ENCODE data around the gene ARF6.

Gene ARF6
- 268 to 410 (median 285) reads per million in 3 donors for total RNA-seq

DNA sequence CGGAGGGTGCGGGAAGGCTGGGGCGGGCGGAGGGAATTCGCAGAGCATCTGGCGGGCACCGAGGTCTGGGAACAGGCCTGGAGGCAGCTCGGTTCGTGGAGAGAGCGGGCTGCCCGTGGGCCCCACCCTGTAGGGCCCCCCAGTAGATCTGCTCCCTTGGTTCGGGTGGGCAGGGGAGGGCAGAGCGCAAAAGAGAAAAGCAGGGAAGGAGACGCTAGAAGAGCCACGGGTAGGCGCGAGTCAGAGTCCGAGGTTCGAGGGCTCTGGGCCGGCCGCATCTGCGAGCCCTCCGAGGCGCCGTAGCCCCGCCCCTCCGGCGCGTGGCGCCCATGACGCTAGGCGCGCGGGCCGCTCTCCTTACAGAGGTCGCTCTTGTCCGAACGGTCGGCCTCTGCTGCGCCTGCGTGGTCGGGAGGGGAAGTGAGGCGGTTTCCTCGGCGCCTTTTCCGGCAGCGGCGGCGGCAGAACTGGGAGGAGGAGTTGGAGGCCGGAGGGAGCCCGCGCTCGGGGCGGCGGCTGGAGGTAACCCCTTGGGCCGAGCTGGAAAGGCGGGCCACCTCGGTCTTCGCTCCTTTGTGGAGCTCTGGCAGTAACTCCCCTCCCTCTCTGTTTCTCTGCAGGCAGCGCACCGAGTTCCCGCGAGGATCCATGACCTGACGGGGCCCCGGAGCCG is at the start of gene ARF6:
Gene ARF6, plus strand, starts transcription at position 447 of the 673 bp plus-strand sequence. CDS start 655 bp downstream, outside the sequence.
- peak within 1 kb of the TSS; percentile 95 for H3K4me3 ChIP-seq (ENCODE audit: insufficient read depth, low read depth, low read length, poor library complexity, severe bottlenecking)
- peaks cover 18% of the 10 kb centered on the region for H3K4me1 ChIP-seq (ENCODE audit: control insufficient read depth, insufficient read depth, low read length, poor library complexity, severe bottlenecking)
- no peaks in the 10 kb centered on the region for H3K9me3 ChIP-seq (ENCODE audit: control insufficient read depth, low read length)
- H3K27me3 ChIP-seq (replicated peaks; ENCODE audit: control insufficient read depth, insufficient read depth, low read length, poor library complexity, severe bottlenecking): no peaks in the 10 kb centered on the region
- peak within 1 kb of the TSS; percentile 99 for H3K27ac ChIP-seq (ENCODE audit: insufficient read depth, low read length, poor library complexity, severe bottlenecking)
- H3K36me3 ChIP-seq (ENCODE audit: control insufficient read depth, insufficient read depth, low read length): peaks cover 5% of the 10 kb centered on the region
- peak; percentile 88 to 94 (median 94) for DNase-seq

DNA sequence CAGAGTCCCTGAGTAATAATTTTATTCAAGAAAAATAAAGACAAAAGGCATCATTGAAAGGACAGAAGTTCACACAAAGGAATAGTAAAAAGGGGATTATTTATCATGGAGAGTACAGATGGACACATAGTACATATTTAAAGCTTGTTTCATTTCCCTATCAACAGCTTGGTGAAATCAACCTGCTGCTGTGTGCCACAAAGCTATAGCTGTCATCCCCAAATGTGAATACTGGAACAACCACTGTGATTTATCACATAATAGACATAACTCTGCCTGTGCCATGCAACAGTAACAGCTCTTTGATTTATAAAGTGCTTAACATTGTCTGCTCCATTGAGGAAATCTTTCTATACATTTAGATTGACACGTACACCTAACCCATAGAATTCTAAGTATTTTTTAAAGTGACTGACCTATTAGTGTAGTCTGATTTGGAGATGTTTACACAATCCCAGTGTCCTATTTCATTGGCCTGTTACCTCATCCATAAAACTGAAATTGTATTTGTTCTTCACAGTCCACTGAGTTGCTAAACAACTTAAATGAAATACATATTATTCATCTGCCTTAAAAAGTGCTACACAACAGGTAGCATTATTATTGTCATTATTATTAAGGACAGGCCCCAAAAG is 43.6 kb upstream of the ARF6 start:
- Histone ChIP-seq H3K36me3 (ENCODE audit: control insufficient read depth, insufficient read depth, low read length) (peaks cover 28% of the 10 kb centered on the region), H3K27ac (ENCODE audit: insufficient read depth, low read length, poor library complexity, severe bottlenecking) (no peak overlapping the region)

DNA sequence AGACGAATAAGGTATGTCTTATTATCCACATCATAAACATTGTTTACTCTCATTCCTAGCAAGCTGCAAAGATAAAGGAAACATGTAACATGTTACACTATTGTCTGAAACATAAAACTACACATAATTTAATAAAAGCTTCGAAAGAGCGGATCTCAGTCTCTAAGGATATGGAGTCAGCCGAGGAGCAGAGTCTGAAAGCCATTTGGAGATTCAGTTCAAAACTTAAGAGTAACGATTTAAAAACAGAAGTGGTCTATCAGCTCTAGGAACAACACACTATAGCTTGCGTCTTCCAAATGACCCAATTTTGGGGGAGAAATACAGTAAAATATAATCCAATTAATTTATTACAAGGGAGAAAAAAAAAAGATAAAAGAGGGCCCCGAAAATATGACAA is 41.1 kb upstream of the ARF6 start:
- no peak for DNase-seq
- H3K4me3 ChIP-seq (ENCODE audit: insufficient read depth, low read depth, low read length, poor library complexity, severe bottlenecking): peak overlapping the region; percentile 100

More for the DNA sequence above, 43.6 kb upstream of the ARF6 start:
- DNase-seq: no peak
- Histone ChIP-seq H3K4me1 (ENCODE audit: control insufficient read depth, insufficient read depth, low read length, poor library complexity, severe bottlenecking) (peaks cover 13% of the 10 kb centered on the region), H3K27me3 (replicated peaks; ENCODE audit: control insufficient read depth, insufficient read depth, low read length, poor library complexity, severe bottlenecking) (no peaks in the 10 kb centered on the region), H3K4me3 (ENCODE audit: insufficient read depth, low read depth, low read length, poor library complexity, severe bottlenecking) (no peak overlapping the region), H3K9me3 (ENCODE audit: control insufficient read depth, low read length) (no peaks in the 10 kb centered on the region)

DNA sequence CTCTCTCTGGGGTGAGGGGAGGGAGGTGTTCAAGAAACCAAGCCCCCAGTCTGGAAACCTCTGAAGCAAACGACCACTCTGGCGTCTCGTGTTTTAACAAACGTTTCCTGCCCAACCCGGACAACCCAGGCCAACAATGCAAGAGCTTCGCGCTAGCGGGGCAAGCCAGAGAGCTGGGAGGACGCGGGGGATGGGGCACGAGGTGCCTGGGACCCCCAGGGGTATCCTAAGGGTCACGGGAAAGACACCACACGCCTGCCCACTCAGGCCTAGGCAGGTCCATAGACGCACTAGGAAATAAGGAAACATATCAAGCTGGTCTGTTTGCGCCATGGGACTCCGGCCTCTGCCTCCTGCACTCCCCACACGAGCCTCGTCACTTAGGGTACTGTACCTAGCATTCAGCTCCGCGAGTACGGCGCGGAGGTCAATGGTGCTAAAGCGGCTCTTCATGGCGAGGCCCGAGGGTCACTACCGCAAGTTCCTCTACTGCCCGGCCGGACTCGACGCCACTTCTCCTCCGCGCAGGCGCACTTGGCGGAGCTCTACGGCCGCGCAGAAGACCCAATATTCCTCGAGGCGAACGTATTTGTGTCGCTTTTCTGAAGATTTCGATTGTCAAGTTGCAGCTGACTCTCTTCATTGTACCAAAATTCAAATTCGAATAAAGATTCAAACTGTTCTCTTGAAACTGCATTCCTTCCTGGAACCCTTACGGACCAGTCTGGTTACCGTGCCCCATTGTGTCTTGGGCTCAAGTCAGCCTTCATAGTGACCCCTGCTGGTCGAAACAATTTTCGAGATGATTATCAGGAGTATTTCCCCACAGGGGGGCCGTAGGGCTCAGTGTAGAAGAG is 40.4 kb upstream of the ARF6 start, which contains the start of gene NEMF:
Gene NEMF, minus strand, starts transcription at position 488 of the 857 bp plus-strand sequence. Its CDS starts 35 bp downstream, at position 453.
- Histone ChIP-seq H3K4me3 (ENCODE audit: insufficient read depth, low read depth, low read length, poor library complexity, severe bottlenecking) (peak within 1 kb of the TSS; percentile 100), H3K27me3 (replicated peaks; ENCODE audit: control insufficient read depth, insufficient read depth, low read length, poor library complexity, severe bottlenecking) (no peaks in the 10 kb centered on the region), H3K9me3 (ENCODE audit: control insufficient read depth, low read length) (no peaks in the 10 kb centered on the region), H3K27ac (ENCODE audit: insufficient read depth, low read length, poor library complexity, severe bottlenecking) (peak within 1 kb of the TSS; percentile 84), H3K36me3 (ENCODE audit: control insufficient read depth, insufficient read depth, low read length) (peaks cover 17% of the 10 kb centered on the region), H3K4me1 (ENCODE audit: control insufficient read depth, insufficient read depth, low read length, poor library complexity, severe bottlenecking) (peaks cover 13% of the 10 kb centered on the region)
- DNase-seq: peak; percentile 44 to 72 (median 58)

More for the DNA sequence above, 41.1 kb upstream of the ARF6 start:
- Histone ChIP-seq H3K27ac (ENCODE audit: insufficient read depth, low read length, poor library complexity, severe bottlenecking) (peak overlapping the region; percentile 84), H3K9me3 (ENCODE audit: control insufficient read depth, low read length) (no peaks in the 10 kb centered on the region), H3K4me1 (ENCODE audit: control insufficient read depth, insufficient read depth, low read length, poor library complexity, severe bottlenecking) (peaks cover 13% of the 10 kb centered on the region), H3K27me3 (replicated peaks; ENCODE audit: control insufficient read depth, insufficient read depth, low read length, poor library complexity, severe bottlenecking) (no peaks in the 10 kb centered on the region), H3K36me3 (ENCODE audit: control insufficient read depth, insufficient read depth, low read length) (peaks cover 17% of the 10 kb centered on the region)

DNA sequence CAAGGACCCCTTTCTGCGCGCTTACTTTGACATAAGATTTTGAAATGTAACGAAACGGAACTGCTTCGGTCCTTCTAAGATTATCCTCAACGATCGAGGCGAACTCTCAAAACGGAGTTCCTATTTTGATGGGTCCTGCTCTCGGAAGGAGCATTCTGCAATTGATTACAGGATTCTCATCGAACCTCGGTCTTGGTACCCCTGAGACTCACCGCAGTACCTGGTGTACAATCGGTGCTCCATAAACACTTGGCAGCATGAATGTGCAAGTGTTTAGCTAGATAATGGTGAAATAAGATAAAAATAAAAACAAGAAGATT is 39.8 kb upstream of the ARF6 start:
- DNase-seq: no peak

DNA sequence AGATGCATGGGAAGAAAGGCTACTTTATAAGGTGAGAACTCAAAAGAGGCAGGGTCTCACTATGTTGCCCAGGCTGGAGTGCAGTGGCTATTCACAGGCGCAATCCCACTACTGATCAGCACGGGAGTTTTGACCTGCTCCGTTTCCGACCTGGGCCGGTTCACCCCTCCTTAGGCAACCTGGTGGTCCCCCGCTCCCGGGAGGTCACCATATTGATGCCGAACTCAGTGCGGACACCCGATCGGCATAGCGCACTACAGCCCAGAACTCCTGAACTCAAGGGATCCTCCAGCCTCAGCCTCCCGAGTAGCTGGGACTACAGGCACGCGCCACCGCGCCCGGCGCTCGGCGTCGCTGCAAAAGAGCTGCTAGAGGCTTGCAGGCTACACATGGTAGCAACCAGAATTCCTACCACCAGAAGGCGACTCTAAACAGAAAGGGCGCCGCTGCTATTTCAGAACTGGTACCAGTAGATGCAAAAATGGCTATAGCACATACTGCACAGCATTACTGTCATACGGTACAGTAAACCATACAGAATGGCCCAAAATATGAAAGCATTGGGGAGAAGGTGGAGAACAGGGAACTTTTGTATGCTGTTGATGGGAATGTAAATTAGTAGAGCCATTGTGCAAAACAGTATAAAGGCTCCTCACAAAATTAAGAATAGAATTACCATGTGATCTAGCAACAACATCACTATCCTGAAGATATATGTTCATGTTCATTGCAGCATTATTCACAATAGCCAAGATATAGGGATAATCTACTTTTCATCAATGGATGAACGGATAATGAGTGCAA is 39.1 kb upstream of the ARF6 start:
- Histone ChIP-seq H3K4me3 (ENCODE audit: insufficient read depth, low read depth, low read length, poor library complexity, severe bottlenecking) (peak overlapping the region; percentile 100), H3K27ac (ENCODE audit: insufficient read depth, low read length, poor library complexity, severe bottlenecking) (no peak overlapping the region), H3K36me3 (ENCODE audit: control insufficient read depth, insufficient read depth, low read length) (peaks cover 17% of the 10 kb centered on the region), H3K27me3 (replicated peaks; ENCODE audit: control insufficient read depth, insufficient read depth, low read length, poor library complexity, severe bottlenecking) (no peaks in the 10 kb centered on the region), H3K9me3 (ENCODE audit: control insufficient read depth, low read length) (no peaks in the 10 kb centered on the region), H3K4me1 (ENCODE audit: control insufficient read depth, insufficient read depth, low read length, poor library complexity, severe bottlenecking) (peaks cover 13% of the 10 kb centered on the region)
- DNase-seq: peak; percentile 44 to 61 (median 59)

More for the DNA sequence above, 39.8 kb upstream of the ARF6 start:
- Histone ChIP-seq H3K36me3 (ENCODE audit: control insufficient read depth, insufficient read depth, low read length) (peaks cover 17% of the 10 kb centered on the region), H3K4me3 (ENCODE audit: insufficient read depth, low read depth, low read length, poor library complexity, severe bottlenecking) (peak overlapping the region; percentile 100), H3K27ac (ENCODE audit: insufficient read depth, low read length, poor library complexity, severe bottlenecking) (peak overlapping the region; percentile 84), H3K4me1 (ENCODE audit: control insufficient read depth, insufficient read depth, low read length, poor library complexity, severe bottlenecking) (peaks cover 13% of the 10 kb centered on the region), H3K27me3 (replicated peaks; ENCODE audit: control insufficient read depth, insufficient read depth, low read length, poor library complexity, severe bottlenecking) (no peaks in the 10 kb centered on the region), H3K9me3 (ENCODE audit: control insufficient read depth, low read length) (no peaks in the 10 kb centered on the region)

DNA sequence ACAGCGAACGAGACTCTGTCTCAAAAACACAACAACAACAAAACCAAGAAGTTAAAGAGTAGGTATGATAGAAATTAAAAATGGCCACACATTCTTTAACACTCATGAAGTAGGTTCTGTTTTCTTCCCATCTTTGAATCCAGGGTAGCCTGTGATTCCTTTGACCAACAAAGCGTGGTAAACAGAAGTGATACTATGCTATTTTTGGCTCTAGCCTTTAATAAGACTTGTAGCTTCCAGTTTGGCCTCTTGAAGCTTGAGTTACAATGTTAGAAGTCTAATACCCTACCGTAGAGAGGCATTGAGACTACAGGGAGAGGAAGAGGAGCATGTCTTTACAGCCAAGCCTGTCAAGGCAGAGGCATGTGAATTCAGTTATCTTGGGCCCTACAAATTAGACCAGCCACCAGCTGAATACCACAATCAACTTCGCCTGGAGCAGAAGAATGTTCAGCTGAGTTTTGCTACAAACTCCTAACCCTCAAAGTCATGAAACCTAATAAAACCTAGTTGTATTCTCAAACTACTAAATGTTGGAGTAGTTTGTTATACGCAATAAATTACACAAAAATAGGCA is 35.4 kb upstream of the ARF6 start:
- Histone ChIP-seq H3K36me3 (ENCODE audit: control insufficient read depth, insufficient read depth, low read length) (no peaks in the 10 kb centered on the region), H3K27ac (ENCODE audit: insufficient read depth, low read length, poor library complexity, severe bottlenecking) (no peak overlapping the region), H3K4me3 (ENCODE audit: insufficient read depth, low read depth, low read length, poor library complexity, severe bottlenecking) (no peak overlapping the region), H3K4me1 (ENCODE audit: control insufficient read depth, insufficient read depth, low read length, poor library complexity, severe bottlenecking) (no peaks in the 10 kb centered on the region), H3K27me3 (replicated peaks; ENCODE audit: control insufficient read depth, insufficient read depth, low read length, poor library complexity, severe bottlenecking) (no peaks in the 10 kb centered on the region), H3K9me3 (ENCODE audit: control insufficient read depth, low read length) (no peaks in the 10 kb centered on the region)
- no peak for DNase-seq

DNA sequence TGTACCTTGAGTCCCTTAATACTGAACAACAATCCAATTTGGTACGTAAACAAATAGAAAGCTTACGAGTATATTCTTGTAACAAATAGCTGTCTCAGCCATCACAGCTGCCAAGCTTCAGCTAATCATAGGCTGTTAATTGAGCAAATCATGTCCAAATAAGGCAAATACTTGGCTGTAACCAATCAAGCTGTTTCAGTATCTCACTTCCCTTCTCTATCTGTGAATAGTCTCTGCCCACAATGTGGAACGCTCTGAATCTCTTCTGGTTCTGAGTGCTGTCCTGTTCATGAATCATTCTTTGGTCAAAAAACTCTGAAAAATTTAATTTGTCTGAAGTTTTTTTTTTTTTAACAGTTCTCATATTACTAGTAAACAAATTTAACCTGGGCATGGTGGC is 34.5 kb upstream of the ARF6 start:
- no peak overlapping the region for H3K27ac ChIP-seq (ENCODE audit: insufficient read depth, low read length, poor library complexity, severe bottlenecking)

More for the DNA sequence above, 34.5 kb upstream of the ARF6 start:
- Histone ChIP-seq H3K36me3 (ENCODE audit: control insufficient read depth, insufficient read depth, low read length) (no peaks in the 10 kb centered on the region), H3K4me1 (ENCODE audit: control insufficient read depth, insufficient read depth, low read length, poor library complexity, severe bottlenecking) (peaks cover 4% of the 10 kb centered on the region), H3K27me3 (replicated peaks; ENCODE audit: control insufficient read depth, insufficient read depth, low read length, poor library complexity, severe bottlenecking) (no peaks in the 10 kb centered on the region), H3K9me3 (ENCODE audit: control insufficient read depth, low read length) (no peaks in the 10 kb centered on the region), H3K4me3 (ENCODE audit: insufficient read depth, low read depth, low read length, poor library complexity, severe bottlenecking) (no peak overlapping the region)
- no peak for DNase-seq
